ENCODE results near the gene SRCAP.
"Not testable (repeated sequence)": the region's sequence is repeated elsewhere in the genome, so short reads cannot be mapped to it uniquely, and the experiment has no call there.

Gene SRCAP

GRCh38 chr16:30697264-30698138, 1.5 kb upstream of the SRCAP start:
- Histone ChIP-seq H3K4me3 (peak overlapping the region; percentile 97), H3K9me3 (no peaks in the 10 kb centered on the region), H3K27me3 (ENCODE audit: low read depth) (no peaks in the 10 kb centered on the region), H3K4me1 (peaks cover 11% of the 10 kb centered on the region), H3K36me3 (replicated peaks) (peaks cover 26% of the 10 kb centered on the region)
- peak in 1 of 2 experiments; percentile 8 for DNase-seq (ENCODE audit: low spot score in 2 of 2)
- in situ Hi-C loops (cut with MboI; ENCODE audit: low sequenced_read_pairs), result loop anchor here (10.0 kb wide), 1 partner anchor 263 kb away; the partner anchor contains the start of gene DCTPP1

- Histone ChIP-seq H3K36me3 (replicated peaks) (peaks cover 32% of the 10 kb centered on the region), H3K27me3 (ENCODE audit: low read depth) (no peaks in the 10 kb centered on the region), H3K4me3 (peak overlapping the region; percentile 97), H3K4me1 (peaks cover 10% of the 10 kb centered on the region), H3K9me3 (no peaks in the 10 kb centered on the region)
- in situ Hi-C loops (cut with MboI; ENCODE audit: low sequenced_read_pairs), result loop anchor here (10.0 kb wide), 1 partner anchor 263 kb away; the partner anchor contains the start of gene DCTPP1
- DNase-seq (ENCODE audit: low spot score in 2 of 2), result peak; percentile 97 to 99
Measured at GRCh38 chr16:30698139-30698815, 694 bp upstream of the SRCAP start.

- no peak for DNase-seq (ENCODE audit: low spot score in 2 of 2)
- Histone ChIP-seq H3K9me3 (no peaks in the 10 kb centered on the region), H3K27me3 (ENCODE audit: low read depth) (no peaks in the 10 kb centered on the region), H3K4me3 (peak overlapping the region; percentile 97), H3K36me3 (replicated peaks) (peaks cover 46% of the 10 kb centered on the region), H3K4me1 (peaks cover 10% of the 10 kb centered on the region)
- in situ Hi-C loops (cut with MboI; ENCODE audit: low sequenced_read_pairs), result loop anchor here (10.0 kb wide), 1 partner anchor 265 kb away; the partner anchor contains the start of gene DCTPP1
Measured at GRCh38 chr16:30699615-30700099, 686 bp downstream of the SRCAP start.

GRCh38 chr16:30700491-30700890, 1.5 kb downstream of the SRCAP start:
- Histone ChIP-seq H3K9me3 (no peaks in the 10 kb centered on the region), H3K36me3 (replicated peaks) (peaks cover 54% of the 10 kb centered on the region), H3K4me3 (peak overlapping the region; percentile 97), H3K27me3 (ENCODE audit: low read depth) (no peaks in the 10 kb centered on the region), H3K4me1 (peaks cover 10% of the 10 kb centered on the region)
- in situ Hi-C loops (cut with MboI; ENCODE audit: low sequenced_read_pairs), result no loop called here
- DNase-seq (ENCODE audit: low spot score in 2 of 2), result no peak

- DNase-seq (ENCODE audit: low spot score in 2 of 2), result no peak
- H3K27me3 ChIP-seq (ENCODE audit: low read depth), result no peaks in the 10 kb centered on the region
- H3K36me3 ChIP-seq (replicated peaks), result peaks cover 58% of the 10 kb centered on the region
- H3K4me1 ChIP-seq, result peaks cover 10% of the 10 kb centered on the region
- no peaks in the 10 kb centered on the region for H3K9me3 ChIP-seq
- in situ Hi-C loops (cut with MboI; ENCODE audit: low sequenced_read_pairs), result no loop called here
- no peak overlapping the region for H3K4me3 ChIP-seq
Measured at GRCh38 chr16:30700971-30701370, 2.0 kb downstream of the SRCAP start.

GRCh38 chr16:30703071-30703470, 4.1 kb downstream of the SRCAP start:
- peaks cover 79% of the 10 kb centered on the region for H3K36me3 ChIP-seq (replicated peaks)

GRCh38 chr16:30703971-30704370, 5.0 kb downstream of the SRCAP start:
- in situ Hi-C loops (cut with MboI; ENCODE audit: low sequenced_read_pairs), result no loop called here
- Histone ChIP-seq H3K27me3 (ENCODE audit: low read depth) (no peaks in the 10 kb centered on the region), H3K4me1 (peaks cover 6% of the 10 kb centered on the region), H3K9me3 (no peaks in the 10 kb centered on the region), H3K4me3 (no peak overlapping the region), H3K36me3 (replicated peaks) (peaks cover 88% of the 10 kb centered on the region)
- DNase-seq (ENCODE audit: low spot score in 2 of 2), result no peak

More at GRCh38 chr16:30703071-30703470, 4.1 kb downstream of the SRCAP start:
- DNase-seq (ENCODE audit: low spot score in 2 of 2); H3K9me3 ChIP-seq; in situ Hi-C loops (cut with MboI; ENCODE audit: low sequenced_read_pairs); H3K27me3 ChIP-seq (ENCODE audit: low read depth); H3K4me1 ChIP-seq; H3K4me3 ChIP-seq: not testable (repeated sequence)

- no peak overlapping the region for H3K4me3 ChIP-seq
- H3K9me3 ChIP-seq, result no peaks in the 10 kb centered on the region
- H3K36me3 ChIP-seq (replicated peaks), result peaks cover 93% of the 10 kb centered on the region
- no peaks in the 10 kb centered on the region for H3K4me1 ChIP-seq
- no peak for DNase-seq (ENCODE audit: low spot score in 2 of 2)
- no peaks in the 10 kb centered on the region for H3K27me3 ChIP-seq (ENCODE audit: low read depth)
- in situ Hi-C loops (cut with MboI; ENCODE audit: low sequenced_read_pairs), result no loop called here
Measured at GRCh38 chr16:30706046-30706445, 7.1 kb downstream of the SRCAP start.

GRCh38 chr16:30710971-30711370, 12.0 kb downstream of the SRCAP start:
- in situ Hi-C loops (cut with MboI; ENCODE audit: low sequenced_read_pairs), result no loop called here
- peaks cover 94% of the 10 kb centered on the region for H3K36me3 ChIP-seq (replicated peaks)
- H3K4me1 ChIP-seq, result no peaks in the 10 kb centered on the region
- no peak overlapping the region for H3K4me3 ChIP-seq
- no peak for DNase-seq (ENCODE audit: low spot score in 2 of 2)
- no peaks in the 10 kb centered on the region for H3K9me3 ChIP-seq
- H3K27me3 ChIP-seq (ENCODE audit: low read depth), result no peaks in the 10 kb centered on the region

GRCh38 chr16:30711712-30712111, 12.7 kb downstream of the SRCAP start:
- no peaks in the 10 kb centered on the region for H3K9me3 ChIP-seq
- no peaks in the 10 kb centered on the region for H3K4me1 ChIP-seq
- no peak for DNase-seq (ENCODE audit: low spot score in 2 of 2)
- H3K4me3 ChIP-seq, result no peak overlapping the region
- in situ Hi-C loops (cut with MboI; ENCODE audit: low sequenced_read_pairs), result no loop called here
- peaks cover 94% of the 10 kb centered on the region for H3K36me3 ChIP-seq (replicated peaks)
- no peaks in the 10 kb centered on the region for H3K27me3 ChIP-seq (ENCODE audit: low read depth)

- H3K4me3 ChIP-seq, result no peak overlapping the region
- H3K27me3 ChIP-seq (ENCODE audit: low read depth), result no peaks in the 10 kb centered on the region
- H3K4me1 ChIP-seq, result no peaks in the 10 kb centered on the region
- H3K9me3 ChIP-seq, result no peaks in the 10 kb centered on the region
- DNase-seq (ENCODE audit: low spot score in 2 of 2), result no peak
- in situ Hi-C loops (cut with MboI; ENCODE audit: low sequenced_read_pairs), result no loop called here
- H3K36me3 ChIP-seq (replicated peaks), result peaks cover 85% of the 10 kb centered on the region
Measured at GRCh38 chr16:30715750-30716445, 16.9 kb downstream of the SRCAP start.

- H3K36me3 ChIP-seq (replicated peaks), result peaks cover 90% of the 10 kb centered on the region
- H3K4me1 ChIP-seq, result no peaks in the 10 kb centered on the region
- in situ Hi-C loops (cut with MboI; ENCODE audit: low sequenced_read_pairs), result no loop called here
- no peak overlapping the region for H3K4me3 ChIP-seq
- no peak for DNase-seq (ENCODE audit: low spot score in 2 of 2)
- H3K9me3 ChIP-seq, result no peaks in the 10 kb centered on the region
- H3K27me3 ChIP-seq (ENCODE audit: low read depth), result no peaks in the 10 kb centered on the region
Measured at GRCh38 chr16:30720086-30720485, 21.1 kb downstream of the SRCAP start.

- H3K4me3 ChIP-seq, result no peak overlapping the region
- peaks cover 89% of the 10 kb centered on the region for H3K36me3 ChIP-seq (replicated peaks)
- H3K27me3 ChIP-seq (ENCODE audit: low read depth), result no peaks in the 10 kb centered on the region
- H3K4me1 ChIP-seq, result no peaks in the 10 kb centered on the region
- DNase-seq (ENCODE audit: low spot score in 2 of 2), result no peak
- in situ Hi-C loops (cut with MboI; ENCODE audit: low sequenced_read_pairs), result no loop called here
- H3K9me3 ChIP-seq, result no peaks in the 10 kb centered on the region
Measured at GRCh38 chr16:30720694-30721093, 21.7 kb downstream of the SRCAP start.

Data from HAP-1 (cell line).